GM18502 (cell line): ENCODE data around the gene PDE4B.
"Not testable (repeated sequence)": the region's sequence is repeated elsewhere in the genome, so short reads cannot be mapped to it uniquely, and the experiment has no call there.

Experiments
- ATAC-seq: cut with Tn5 transposase; IDR thresholded peaks from one replicate; pipeline ENCODE4 v1.9.1; 2021; ENCODE audit warnings: mild to moderate bottlenecking; ENCODE audit not compliant: unreplicated experiment, poor library complexity

The PDE4B gene

DNA sequence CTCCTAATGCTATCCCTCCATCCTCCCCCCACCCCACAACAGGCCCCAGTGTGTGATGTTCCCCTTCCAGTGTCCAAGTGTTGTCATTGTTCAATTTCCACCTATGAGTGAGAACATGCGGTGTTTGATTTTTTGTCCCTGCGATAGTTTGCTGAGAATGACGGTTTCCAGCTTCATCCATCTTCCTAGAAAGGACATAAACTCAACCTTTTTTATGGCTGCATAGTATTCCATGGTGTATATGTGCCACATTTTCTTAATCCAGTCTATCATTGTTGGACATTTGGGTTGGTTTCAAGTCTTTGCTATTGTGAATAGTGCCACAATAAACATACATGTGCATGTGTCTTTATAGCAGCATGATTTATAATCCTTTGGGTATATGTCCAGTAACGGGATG lies 308.3 kb downstream of the PDE4B start:
- not testable (repeated sequence) for ATAC-seq

DNA sequence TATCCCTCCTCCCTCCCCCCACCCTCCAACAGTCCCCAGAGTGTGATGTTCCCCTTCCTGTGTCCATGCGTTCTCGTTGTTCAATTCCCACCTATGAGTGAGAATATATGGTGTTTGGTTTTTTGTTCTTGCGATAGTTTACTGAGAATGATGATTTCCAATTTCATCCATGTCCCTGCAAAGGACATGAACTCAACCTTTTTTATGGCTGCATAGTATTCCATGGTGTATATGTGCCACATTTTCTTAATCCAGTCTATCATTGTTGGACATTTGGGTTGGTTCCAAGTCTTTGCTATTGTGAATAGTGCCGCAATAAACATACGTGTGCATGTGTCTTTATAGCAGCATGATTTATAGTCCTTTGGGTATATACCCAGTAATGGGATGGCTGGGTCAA lies 311.4 kb downstream of the PDE4B start:
- ATAC-seq, result not testable (repeated sequence)

DNA sequence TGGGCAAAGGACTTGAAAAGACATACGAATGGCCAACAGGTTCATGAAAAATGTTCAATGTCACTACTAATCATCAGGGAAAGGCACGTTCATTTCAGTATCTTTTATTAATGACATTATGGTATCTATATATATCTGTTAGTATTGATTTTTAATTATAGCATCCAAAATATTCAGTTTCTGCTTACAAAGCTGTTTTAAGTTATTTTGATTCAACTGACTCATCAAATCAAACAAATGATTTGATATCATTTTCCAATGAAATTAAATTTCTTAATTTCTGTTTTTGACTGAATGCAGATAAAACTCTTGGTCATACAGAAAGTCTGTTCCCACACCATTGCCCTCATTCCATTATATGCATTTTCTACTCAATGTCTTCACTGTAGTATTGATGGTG lies 315.9 kb downstream of the PDE4B start:
- ATAC-seq, result no peak

DNA sequence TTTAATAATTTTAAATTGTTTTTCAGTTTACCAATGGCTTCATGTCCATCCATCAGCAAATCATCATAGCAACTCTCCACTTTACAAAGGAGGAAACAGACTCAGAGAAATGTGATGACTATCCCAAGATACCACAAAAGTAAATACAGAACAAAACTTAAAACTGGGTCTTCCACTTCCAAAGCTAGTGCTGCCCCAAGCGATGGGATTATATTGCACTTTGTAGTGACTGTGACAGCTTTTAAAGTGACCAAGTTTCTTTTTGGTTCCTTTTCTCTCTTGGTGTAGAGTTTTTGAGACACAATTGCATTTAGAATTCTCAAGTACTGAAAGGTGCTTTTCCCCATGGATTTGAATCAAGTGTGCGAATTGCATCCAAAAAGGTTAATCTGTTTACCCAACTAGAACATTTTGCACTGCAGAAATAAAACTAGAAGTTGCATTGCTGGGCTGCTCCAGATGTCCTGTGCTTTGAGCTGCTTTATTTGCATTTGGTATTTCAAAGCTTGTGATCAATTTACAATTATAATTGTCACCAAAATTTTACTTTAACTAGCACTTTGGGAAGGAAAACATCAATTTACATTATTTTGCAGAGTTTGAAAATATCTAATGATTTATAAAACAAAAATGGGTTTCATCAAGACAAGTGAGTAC lies 320.2 kb downstream of the PDE4B start:
- no peak for ATAC-seq

DNA sequence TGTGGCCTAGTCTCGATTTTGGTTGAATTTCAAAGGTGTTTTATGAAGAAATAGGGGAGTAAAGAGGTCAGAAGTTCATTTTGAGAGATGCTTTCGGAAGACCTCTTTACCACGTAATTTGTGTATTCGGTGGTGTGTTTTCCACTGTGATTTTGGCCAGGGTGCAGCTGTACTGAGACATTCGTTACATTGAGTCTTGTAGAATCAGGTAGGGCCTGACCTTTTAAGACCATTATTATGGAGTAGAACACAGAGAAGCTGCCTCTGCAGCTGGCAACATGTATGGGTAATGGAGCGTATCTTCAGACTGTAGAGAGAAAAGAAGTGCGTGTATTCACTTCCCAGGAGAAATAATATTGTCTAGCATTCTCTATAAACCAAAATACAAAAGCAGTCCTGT lies 326.5 kb downstream of the PDE4B start:
- ATAC-seq, result no peak

DNA sequence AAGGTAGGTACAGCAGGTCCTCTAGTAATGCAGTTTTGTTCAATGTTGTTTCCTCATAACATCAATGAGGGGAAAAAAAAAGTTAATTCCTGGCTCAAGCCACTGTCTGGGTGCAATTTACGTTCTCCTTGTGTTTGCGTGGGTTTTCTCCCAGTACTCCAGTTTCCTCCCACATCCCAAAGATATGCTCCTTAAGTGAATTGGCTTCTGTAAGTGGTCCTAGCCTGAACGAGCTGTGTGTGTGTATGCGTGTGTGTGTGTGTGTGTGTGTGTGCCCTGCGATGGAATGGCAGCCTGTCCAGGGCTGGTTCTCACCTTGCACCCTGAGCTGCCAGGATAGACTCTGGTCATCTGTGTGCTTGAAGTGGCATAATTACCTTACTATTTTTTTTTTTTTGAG lies 332.0 kb downstream of the PDE4B start:
- ATAC-seq, result no peak

DNA sequence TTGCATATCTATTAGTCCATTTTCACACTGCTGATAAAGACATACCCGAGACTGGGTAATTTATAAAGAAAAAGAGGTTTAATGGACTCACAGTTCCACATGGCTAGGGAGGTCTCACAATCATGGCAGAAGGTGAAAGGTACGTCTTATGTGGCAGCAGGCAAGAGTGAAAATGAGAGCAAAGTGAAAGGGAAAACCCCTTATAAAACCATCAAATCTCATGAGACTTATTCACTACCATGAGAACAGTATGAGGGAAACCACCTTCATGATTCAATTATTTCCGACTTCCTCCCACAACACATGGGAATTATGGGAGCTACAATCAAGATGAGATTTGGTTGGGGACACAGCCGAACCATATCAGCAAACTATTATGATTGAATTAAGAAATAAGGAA lies 335.9 kb downstream of the PDE4B start:
- not testable (repeated sequence) for ATAC-seq

DNA sequence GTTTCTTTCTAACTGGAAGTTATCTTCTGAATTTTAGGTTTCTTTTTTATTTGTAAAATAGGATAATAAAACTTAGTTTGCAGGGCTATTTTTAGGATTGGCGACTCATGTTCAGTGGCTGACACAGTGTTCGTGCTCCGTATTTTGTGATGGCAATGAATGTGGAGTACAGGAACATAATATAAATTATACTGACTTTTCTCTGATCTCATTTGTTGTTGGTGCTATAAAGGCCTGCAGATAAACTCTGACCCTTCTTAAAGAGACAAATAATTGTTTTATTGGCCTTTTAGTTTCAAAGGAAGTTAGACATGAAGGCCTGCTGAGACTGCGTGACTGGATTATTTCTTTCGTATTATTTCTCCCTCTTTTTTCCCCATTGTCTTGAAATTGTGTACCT lies 339.6 kb downstream of the PDE4B start:
- no peak for ATAC-seq

DNA sequence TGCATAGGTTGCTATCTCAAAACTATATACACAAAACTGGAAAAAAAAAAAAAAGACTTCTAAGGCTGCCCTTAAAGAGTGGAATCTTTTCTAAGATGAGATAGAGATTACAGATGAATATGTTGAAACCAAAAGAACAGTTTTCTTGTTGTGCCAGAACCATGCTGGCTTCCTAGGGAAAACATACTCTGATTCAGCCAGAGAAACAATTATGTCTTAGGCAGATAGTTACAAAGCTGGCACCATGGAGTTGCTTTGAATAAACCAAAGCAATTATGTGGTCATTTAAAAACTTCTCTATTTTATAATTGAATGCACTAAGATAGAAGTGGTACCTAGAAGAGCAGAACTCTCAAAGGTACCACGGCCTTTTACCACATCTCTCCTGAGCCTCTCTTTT lies 341.3 kb downstream of the PDE4B start:
- no peak for ATAC-seq

DNA sequence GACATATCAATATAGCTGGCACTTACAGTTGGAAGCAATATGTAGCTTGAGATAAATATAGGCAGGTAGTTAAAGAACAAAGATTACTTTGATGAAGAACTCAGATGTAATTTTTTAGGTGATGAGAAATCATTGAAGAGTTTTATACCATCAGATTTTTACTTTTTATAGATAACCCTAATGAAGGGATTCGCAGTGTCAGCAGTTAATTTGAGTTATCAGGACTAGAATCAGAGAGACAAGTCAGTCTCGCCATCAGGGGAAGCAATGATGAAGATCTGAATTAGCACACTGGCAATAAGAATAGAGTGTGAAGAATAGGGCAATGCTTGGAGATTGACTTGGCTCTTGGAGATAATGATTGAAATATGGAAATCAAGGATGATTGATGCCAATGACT lies 342.5 kb downstream of the PDE4B start:
- no peak for ATAC-seq

DNA sequence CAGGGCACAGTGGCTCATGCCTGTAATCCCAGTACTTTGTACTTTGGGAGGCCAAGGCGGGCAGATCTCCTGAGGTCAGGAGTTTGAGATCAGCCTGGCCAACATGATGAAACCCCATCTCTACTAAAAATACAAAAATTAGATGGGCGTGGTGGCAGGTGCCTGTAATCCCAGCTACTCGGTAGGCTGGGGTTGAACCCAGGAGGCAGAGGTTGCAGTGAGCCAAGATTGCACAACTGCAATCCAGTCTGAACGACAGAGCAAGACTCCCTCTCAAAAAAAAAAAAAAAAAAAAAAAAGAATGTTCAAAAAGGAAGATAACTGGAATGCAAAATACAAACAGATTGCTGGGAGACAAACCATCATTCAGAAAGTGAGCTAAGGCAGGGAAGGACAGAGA lies 343.7 kb downstream of the PDE4B start:
- ATAC-seq, result not testable (repeated sequence)

DNA sequence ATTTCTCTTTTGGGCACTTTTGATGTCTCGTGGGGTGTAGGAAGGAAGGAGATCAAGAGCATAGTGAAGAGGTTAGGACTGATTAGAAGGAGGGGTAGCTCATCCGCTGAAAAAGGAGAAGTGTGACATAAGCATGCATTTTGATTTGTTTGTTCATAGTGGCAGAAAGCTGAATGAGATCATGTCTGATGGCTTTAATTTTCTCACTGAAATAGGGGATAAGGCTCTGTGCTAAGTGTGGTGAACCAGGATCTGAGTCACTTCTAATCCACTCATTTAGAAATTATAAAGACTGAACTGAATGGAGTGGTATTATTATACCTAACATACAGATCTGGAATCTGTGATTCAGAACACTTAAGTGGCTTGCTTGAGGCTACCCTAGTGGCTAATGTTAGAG lies 344.5 kb downstream of the PDE4B start:
- ATAC-seq, result no peak

DNA sequence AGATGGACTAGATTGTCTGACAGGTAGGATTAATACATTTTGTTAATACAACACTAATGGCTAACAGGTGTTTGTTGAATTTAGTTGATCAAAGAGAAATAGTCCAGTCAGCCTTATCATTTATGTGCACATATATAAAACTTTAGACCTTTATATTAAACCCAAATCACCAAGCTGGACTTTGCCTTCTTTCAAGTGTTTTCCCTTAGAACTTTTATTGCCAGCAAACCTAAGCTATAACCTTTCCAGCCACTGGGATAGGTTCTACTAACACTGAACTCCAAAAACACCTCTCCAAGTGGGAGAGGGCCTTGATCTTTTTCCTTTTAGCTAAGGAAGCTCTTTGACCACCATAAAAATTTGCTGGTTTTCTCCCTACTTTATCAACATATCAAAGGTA lies 345.9 kb downstream of the PDE4B start:
- no peak for ATAC-seq

DNA sequence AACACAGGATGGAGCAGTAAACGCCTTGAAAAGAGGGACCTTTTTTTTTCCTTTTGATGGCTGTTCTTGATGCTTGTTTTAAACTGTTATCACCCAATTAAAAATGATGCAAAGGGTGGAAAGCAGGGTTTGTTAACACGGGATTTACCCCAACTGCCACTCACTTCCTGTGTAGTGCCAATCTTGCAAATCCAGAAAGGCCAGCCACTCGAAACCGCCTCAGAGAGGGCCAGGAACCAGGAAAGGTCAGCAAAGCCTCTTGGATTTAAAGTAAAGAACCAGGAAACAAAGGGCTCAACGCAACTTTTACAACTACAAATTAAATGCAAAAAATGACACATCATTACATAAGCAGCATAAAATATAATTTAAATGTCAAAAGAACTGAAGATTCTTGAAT lies 347.4 kb downstream of the PDE4B start:
- ATAC-seq, result no peak

DNA sequence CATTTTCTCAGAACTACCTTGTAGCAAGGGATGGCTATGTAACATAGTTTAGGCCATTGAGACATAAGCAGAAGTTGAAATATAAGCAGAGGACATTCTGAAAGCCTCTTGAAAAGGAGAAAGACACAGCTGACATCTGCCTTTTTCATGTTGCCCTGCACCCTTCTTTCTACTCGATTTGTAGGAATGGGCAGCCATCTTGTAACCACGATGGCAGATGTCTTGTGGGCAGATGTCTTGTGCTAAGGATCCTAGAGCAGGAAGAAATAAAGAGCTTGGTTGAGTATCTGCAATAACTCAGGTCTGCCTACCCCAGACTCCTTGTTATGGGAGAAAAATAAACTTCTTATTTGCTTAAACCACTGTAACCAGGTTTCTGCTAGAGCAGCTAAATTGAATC lies 351.0 kb downstream of the PDE4B start:
- no peak for ATAC-seq

DNA sequence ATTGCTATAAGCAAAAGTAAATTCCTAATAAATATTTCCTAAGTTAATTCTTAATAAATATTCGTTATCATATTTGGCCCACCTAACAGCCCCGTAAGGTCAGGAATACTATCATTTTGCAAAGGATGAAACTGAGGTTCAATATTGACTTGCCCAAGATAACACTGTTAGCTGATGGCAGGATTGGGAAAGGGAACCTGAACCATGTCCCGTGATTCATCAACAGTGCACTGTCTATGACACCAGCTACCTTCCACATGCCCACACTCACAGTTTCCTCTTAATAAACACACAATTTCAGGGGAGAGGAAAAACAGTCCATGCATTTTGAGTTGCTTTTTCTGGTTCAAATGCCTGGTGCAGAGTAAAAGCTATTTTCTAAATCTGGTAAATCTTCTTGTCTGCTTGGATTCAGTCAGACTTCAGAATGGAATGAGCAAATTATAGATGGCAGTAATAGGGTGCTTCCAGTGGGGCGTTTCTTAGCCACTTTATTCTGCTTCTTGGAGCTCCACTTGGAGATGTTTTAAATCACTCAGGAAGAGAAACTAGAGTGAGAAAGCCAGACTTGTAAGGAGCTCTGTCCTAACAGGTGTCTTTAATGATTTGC lies 354.6 kb downstream of the PDE4B start:
- no peak for ATAC-seq

DNA sequence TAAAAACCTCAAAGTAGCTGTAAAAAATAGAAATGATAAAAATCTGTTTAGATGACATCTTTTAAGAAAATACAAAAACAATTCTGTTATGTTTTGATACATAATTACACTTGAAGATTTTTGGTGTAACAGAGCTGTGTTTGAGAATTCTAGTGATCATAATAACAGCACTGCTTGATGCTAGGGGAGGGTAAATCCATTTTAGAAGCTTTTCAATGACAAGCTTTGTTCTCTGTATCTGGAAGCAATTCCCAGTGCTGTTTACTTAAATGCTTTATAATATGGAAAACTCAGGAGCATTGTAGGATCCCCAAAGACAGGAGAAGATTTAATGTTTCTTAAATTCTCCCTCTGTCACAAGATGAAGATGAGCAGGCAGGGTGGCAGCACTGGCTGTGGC lies 359.3 kb downstream of the PDE4B start:
- no peak for ATAC-seq

DNA sequence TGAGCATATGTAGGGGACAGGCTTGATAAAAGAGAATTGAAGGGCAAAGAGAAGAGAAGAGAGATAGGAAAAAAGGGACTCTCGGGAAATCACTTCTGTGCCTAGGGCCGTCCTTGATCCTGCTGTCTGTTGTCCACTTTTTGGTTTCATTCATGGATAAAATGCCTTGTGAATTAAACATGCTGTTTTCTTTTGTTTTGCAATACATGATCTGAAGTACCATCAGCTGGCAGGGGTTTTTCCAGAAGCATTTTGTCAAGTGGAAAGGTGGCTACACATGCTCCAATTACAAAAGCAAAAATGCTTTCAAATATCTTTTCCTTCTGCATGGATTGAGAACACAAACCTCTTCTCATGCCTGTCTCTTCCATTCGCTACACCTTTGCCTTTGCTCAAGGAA lies 361.7 kb downstream of the PDE4B start:
- ATAC-seq, result no peak

DNA sequence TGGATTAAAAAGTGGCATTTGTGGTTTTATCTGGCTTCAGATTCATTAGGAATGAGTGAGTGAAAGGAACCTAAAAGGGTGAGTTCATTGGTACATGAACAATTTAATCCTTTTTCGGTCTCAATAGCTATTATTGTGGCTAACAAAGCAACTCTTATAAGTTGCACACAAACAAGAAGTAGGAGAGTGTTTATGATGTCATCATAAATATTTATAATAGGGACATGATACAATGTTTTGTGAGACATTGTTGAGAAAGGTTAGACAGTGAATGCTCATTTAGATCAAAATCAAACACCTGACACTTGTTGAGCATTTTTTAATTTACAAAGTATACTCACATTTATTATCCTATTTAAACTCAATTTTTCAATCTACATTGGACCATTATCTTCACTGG lies 363.4 kb downstream of the PDE4B start:
- ATAC-seq, result no peak

DNA sequence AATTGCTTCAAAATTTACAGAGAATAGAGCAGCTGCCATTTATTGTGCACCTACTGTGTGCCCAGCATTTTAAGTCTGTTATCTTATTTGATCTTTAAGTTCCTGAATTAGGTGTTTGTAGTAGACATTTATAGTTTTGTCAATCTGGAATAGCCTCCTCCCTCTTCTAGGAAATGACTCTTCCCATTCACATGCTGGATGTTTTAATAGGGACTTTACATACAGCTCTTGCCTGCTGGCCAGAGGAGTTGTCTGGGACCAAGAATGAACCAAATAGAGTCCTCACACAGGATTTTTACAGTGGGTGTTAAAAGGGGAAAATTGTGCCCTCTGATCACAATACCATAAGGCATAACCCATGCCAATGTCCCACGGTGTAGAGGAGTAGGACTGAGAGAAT lies 367.1 kb downstream of the PDE4B start:
- ATAC-seq, result no peak

DNA sequence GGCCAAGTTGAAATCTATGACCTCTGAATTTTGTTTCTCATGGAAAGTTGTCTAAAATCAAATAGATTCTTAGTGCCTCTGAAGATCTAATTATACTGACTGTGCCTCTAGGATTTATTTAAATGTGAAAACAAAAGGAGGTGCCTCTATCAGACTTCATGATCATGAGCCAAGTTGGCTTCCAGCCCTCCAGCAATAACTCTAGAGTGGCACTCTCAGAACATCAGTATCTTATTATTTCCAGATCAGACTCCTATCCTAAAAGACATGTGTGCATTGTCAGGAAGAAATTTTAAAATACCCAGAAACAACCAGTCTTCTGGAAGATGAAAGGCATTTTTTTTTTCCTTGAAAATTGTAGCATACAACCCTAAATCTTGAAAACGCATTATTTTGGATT lies 368.0 kb downstream of the PDE4B start:
- no peak for ATAC-seq

DNA sequence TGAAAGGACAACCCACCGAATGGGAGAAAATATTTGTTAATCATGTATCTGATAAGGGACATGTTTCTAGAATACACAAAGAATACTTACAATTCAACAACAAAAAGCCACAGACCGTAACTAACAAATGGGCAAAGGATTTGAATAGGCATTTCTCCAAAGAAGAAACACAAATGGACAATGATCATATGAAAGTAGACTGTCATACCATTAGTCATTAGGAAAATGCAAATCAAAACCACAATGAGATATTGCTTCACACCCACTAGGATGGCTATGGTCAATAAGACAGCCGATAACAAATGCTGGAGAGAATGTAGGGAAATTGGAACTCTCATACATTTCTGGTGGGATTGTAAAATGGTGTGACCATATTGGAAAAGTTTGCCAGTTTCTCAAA lies 374.1 kb downstream of the PDE4B start:
- no peak for ATAC-seq

DNA sequence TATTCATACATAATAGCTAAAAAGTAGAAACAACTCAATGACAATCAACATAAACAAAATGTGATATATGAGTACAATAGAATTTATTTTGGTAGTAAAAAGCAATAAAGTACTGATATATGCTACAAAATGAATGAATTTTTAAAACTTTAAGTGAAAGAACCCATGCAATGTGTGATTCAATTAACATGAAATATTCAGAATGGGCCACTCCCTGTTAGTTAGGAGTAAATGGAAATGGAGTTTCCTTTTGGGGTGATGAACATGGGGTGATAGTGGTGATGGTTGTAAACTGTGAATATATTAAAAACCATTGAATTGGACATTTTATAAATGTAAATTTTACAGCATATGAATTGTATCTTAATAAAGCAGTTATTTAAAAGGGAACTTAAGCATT lies 374.6 kb downstream of the PDE4B start:
- ATAC-seq, result no peak
